K562 (cell line): ENCODE data around the gene GALE. TPM values are rescaled to one million over a fixed set of nuclear protein-coding genes. Genes with fewer than 3 reads are reported as not detected.

Experiments used
- C11orf30 ChIP-seq: fragments of 450-650 bp; IDR thresholded peaks from 2 replicates; pipeline ENCODE4 v1.6.1; 2016; ENCODE audit warnings: low read depth, mild to moderate bottlenecking
- DMBX1 ChIP-seq: fragments of 250-450 bp; sonication (Bioruptor Pico); IDR thresholded peaks from 2 replicates; pipeline ENCODE4 v1.8.0; 2022; ENCODE audit warnings: inconsistent platforms, mild to moderate bottlenecking, moderate library complexity, borderline replicate concordance
- EZH2 ChIP-seq: IDR thresholded peaks from 2 replicates; pipeline ENCODE4 v1.6.1; 2012; ENCODE audit warnings: low read depth, mild to moderate bottlenecking, inconsistent platforms, low read length, borderline replicate concordance
- GATA2 ChIP-seq: sonication (generic); formaldehyde crosslinking; IDR thresholded peaks from 2 replicates; pipeline ENCODE4 v1.4.0; 2020; ENCODE audit warnings: mild to moderate bottlenecking, missing genetic modification reagents
- L3MBTL2 ChIP-seq: fragments of 450-650 bp; IDR thresholded peaks from 2 replicates; pipeline ENCODE4 v1.6.1; 2016; ENCODE audit warnings: mild to moderate bottlenecking, moderate library complexity
- MAFF ChIP-seq: IDR thresholded peaks from 2 replicates; pipeline ENCODE4 v1.6.1; 2012; ENCODE audit warnings: low read length, improper control_type of control experiment
- MLLT1 ChIP-seq, 2 experiments: fragments of 450-650 bp; IDR thresholded peaks; 2 replicates each; pipeline ENCODE4 v1.6.1; 2016
- NCOA1 ChIP-seq: fragments of 450-650 bp; IDR thresholded peaks from 2 replicates; pipeline ENCODE4 v1.6.1; 2016; ENCODE audit warnings: low read depth
- NCOR1 ChIP-seq: fragments of 450-650 bp; IDR thresholded peaks from 2 replicates; pipeline ENCODE4 v1.6.1; 2016; ENCODE audit warnings: mild to moderate bottlenecking, moderate library complexity
- NFATC3 ChIP-seq: fragments of 450-650 bp; IDR thresholded peaks from 2 replicates; pipeline ENCODE4 v1.6.1; 2017; ENCODE audit warnings: mild to moderate bottlenecking
- SMARCA4 ChIP-seq: fragments of 450-650 bp; IDR thresholded peaks from 2 replicates; pipeline ENCODE4 v1.6.1; 2016
- SNAPC5 ChIP-seq: fragments of 250-450 bp; sonication (Bioruptor Pico); IDR thresholded peaks from 2 replicates; pipeline ENCODE4 v1.8.0; 2021; ENCODE audit warnings: moderate library complexity, mild to moderate bottlenecking, inconsistent platforms
- polyA plus RNA-seq, 8 experiments: library from polyadenylated mRNA; depleted of rRNA in 4 of 8; stranded (reverse) in 5 of 8; unstranded in 3 of 8; fragments of >200 nt; fragmentation: Nextera tagmentation in 2 of 8; fragmentation: Illumina TruSeq in 1 of 8; extraction: Ambion mirVana in 2 of 8; extraction: Trizol in 1 of 8; gene quantifications; 2 replicates each; pipeline versions ENCODE4 v1.2.1 to v1.2.3, GENCODE V29; 2011 to 2014; ENCODE audit warnings: inconsistent platforms in 1 of 8, missing spikeins in 1 of 8
- total RNA-seq, 7 experiments: library from RNA; depleted of rRNA in 6 of 7; stranded (reverse); fragments of >200 nt in 6 of 7; fragmentation: Illumina TruSeq in 2 of 7; extraction: Trizol in 2 of 7; gene quantifications; 2 replicates each; pipeline versions ENCODE4 v1.2.1 to v1.2.3, GENCODE V29; 2011 to 2021; ENCODE audit warnings: low replicate concordance in 1 of 7
- TF ChIP-seq, protein P1 (sequence below), 2 experiments: fragments of 450-650 bp; IDR thresholded peaks; 2 replicates each; pipeline ENCODE4 v1.6.1; 2016; ENCODE audit warnings: mild to moderate bottlenecking in 2 of 2, borderline replicate concordance in 1 of 2, low read depth in 1 of 2, moderate library complexity in 1 of 2

GALE gene
- total and polyA plus RNA-seq, 9 of the 15 experiments (the other 6 are each of a cell fraction or from before 2014, with no cell fraction given): 8.4 to 139 (median 88.3) TPM

- TF ChIP-seq SNAPC5 (CRISPR knock-in tag): no peak
- TF ChIP-seq, protein P1, sequence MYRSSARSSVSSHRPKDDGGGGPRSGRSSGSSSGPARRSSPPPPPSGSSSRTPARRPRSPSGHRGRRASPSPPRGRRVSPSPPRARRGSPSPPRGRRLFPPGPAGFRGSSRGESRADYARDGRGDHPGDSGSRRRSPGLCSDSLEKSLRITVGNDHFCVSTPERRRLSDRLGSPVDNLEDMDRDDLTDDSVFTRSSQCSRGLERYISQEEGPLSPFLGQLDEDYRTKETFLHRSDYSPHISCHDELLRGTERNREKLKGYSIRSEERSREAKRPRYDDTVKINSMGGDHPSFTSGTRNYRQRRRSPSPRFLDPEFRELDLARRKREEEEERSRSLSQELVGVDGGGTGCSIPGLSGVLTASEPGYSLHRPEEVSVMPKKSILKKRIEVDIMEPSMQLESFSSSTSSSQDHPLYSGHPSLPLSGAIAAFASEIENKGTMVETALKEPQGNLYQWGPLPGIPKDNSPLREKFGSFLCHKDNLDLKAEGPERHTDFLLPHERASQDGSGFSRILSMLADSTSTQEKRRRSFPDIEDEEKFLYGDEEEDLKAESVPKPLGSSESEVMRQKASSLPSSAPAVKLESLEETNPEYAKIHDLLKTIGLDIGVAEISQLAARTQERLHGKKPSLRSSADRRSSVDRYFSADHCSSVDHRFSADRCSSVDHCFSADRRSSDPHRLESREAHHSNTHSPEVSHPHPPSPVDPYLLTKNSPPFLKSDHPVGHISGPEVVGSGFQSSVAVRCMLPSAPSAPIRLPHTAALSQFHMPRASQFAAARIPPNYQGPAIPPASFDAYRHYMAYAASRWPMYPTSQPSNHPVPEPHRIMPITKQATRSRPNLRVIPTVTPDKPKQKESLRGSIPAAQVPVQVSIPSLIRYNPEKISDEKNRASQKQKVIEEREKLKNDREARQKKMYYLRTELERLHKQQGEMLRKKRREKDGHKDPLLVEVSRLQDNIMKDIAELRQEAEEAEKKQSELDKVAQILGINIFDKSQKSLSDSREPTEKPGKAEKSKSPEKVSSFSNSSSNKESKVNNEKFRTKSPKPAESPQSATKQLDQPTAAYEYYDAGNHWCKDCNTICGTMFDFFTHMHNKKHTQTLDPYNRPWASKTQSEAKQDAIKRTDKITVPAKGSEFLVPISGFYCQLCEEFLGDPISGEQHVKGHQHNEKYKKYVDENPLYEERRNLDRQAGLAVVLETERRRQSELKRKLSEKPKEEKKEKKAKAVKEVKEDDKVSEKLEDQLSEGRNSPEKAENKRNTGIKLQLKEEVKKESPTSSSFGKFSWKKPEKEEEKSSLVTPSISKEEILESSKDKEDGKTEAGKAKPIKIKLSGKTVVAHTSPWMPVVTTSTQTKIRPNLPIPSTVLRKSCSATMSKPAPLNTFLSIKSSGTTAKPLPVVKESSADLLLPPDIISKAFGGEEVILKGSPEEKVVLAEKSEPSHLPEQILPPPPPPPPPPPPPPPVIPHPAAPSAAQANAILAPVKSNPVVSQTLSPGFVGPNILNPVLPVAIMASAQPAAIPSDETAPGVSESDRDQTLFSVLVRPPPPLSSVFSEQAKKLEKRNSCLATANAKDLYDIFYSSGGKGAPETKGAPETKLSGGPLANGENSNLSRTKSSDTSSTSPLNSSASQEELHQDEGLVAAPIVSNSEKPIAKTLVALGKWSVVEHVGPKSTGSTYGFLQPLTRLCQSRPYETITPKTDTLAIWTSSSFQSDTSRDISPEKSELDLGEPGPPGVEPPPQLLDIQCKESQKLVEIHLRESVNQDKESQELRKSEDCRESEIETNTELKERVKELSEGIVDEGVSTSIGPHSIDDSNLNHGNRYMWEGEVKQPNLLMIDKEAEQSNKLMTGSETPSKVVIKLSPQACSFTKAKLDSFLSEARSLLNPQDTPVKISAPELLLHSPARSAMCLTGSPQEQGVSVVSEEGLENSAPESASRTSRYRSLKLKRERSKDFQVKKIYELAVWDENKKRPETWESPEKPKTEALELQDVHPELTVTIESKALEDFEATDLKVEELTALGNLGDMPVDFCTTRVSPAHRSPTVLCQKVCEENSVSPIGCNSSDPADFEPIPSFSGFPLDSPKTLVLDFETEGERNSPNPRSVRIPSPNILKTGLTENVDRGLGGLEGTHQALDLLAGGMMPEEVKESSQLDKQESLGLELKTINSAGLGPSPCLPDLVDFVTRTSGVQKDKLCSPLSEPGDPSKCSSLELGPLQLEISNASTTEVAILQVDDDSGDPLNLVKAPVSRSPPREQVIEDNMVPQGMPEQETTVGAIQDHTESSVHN (IDR thresholded peaks at IDR 0.05; ENCODE audit: borderline replicate concordance in 1 of 2, low read depth in 1 of 2): 0 out of 4 replicates have a peak, but pooled peaks of 1 of the 2 experiments have one; percentile 8
- no peak for TF ChIP-seq DMBX1 (CRISPR knock-in tag)
- TF ChIP-seq SMARCA4: peak; percentile 21; the same call in 1 of the 2 replicates
- no peak for TF ChIP-seq GATA2
- TF ChIP-seq NCOA1: no peak
- TF ChIP-seq NCOR1: no peak
- 0 out of 2 replicates have a peak, but pooled peaks have one; percentile 12 for TF ChIP-seq NFATC3
- peak in 1 of 2 experiments; percentile 96; a peak in 2 of 4 replicates for TF ChIP-seq MLLT1 (IDR thresholded peaks at IDR 0.05)
- no peak for TF ChIP-seq MAFF
- TF ChIP-seq L3MBTL2: no peak
- peak; percentile 77 for TF ChIP-seq C11orf30
- no peak for TF ChIP-seq EZH2
Measured at GRCh38 chr1:23825762-23826522, 25.4 kb upstream of the GALE start (continued).
